Ishikawa (cell line): ENCODE data around the gene B4GALNT4.

Experiments used
- EGR1 ChIP-seq: IDR thresholded peaks from 2 replicates; pipeline ENCODE4 v1.6.1; 2012
- EP300 ChIP-seq: IDR thresholded peaks from 2 replicates; pipeline ENCODE4 v1.6.1; 2012; ENCODE audit warnings: borderline replicate concordance
- MAX ChIP-seq: IDR thresholded peaks from 2 replicates; pipeline ENCODE4 v1.6.1; 2012
- RAD21 ChIP-seq: IDR thresholded peaks from 2 replicates; pipeline ENCODE4 v1.6.1; 2012; ENCODE audit warnings: low read depth
- REST ChIP-seq: IDR thresholded peaks from 2 replicates; pipeline ENCODE4 v1.6.1; 2012; ENCODE audit warnings: low read depth, mild to moderate bottlenecking
- TAF1 ChIP-seq: IDR thresholded peaks from 2 replicates; pipeline ENCODE4 v1.6.1; 2012; ENCODE audit warnings: low read depth, mild to moderate bottlenecking
- USF1 ChIP-seq: IDR thresholded peaks from 2 replicates; pipeline ENCODE4 v1.6.1; 2012
- YY1 ChIP-seq: IDR thresholded peaks from 2 replicates; pipeline ENCODE4 v1.6.1; 2012; ENCODE audit warnings: low read depth

GRCh38 chr11:386483-386882 lies 17.2 kb downstream of the B4GALNT4 start:
- TF ChIP-seq TAF1 (no peak), RAD21 (no peak), USF1 (no peak), EP300 (no peak), EGR1 (no peak), REST (no peak), MAX (no peak), YY1 (no peak)
